ENCODE measurements around the gene IDUA. TPM values are rescaled to one million over a fixed set of nuclear protein-coding genes. Genes with fewer than 3 reads are reported as not detected.

Gene IDUA
- total RNA-seq, 4 donors from 2014 or later = 9.7 to 32.3 (median 25.0) TPM

- H3K27me3 ChIP-seq = no peaks in the 10 kb centered on the region
- peak; percentile 96 to 97 for DNase-seq
- H3K9me3 ChIP-seq = no peaks in the 10 kb centered on the region
- intact Hi-C loops (cut with DNase I) = no loop called here
- TF ChIP-seq POLR2A (IDR thresholded peaks at IDR 0.05) = peak in 1 of 2 donors; percentile 52
- no peak for TF ChIP-seq CTCF (IDR thresholded peaks at IDR 0.05)
- 26 to 28% methylated on average over 14 to 16 of the region's 20 CpGs for WGBS, 2 donors
- H3K27ac ChIP-seq = peak overlapping the region; percentile 86 to 99 (median 96)
- no peaks in the 10 kb centered on the region for H3K36me3 ChIP-seq
- no peak overlapping the region for H3K4me3 ChIP-seq (replicated peaks in 1 of 3)
- peaks cover 70 to 97% of the 10 kb centered on the region in 2 donors for H3K4me1 ChIP-seq
Observed at GRCh38 chr4:1039493-1040343, 52.9 kb downstream of the IDUA start.

- H3K9me3 ChIP-seq = no peaks in the 10 kb centered on the region
- peak overlapping the region; percentile 86 to 99 (median 96) for H3K27ac ChIP-seq
- H3K4me3 ChIP-seq (replicated peaks in 1 of 3) = no peak overlapping the region
- DNase-seq = no peak
- no peak for TF ChIP-seq CTCF (IDR thresholded peaks at IDR 0.05)
- no peak for TF ChIP-seq POLR2A (IDR thresholded peaks at IDR 0.05)
- H3K4me1 ChIP-seq = peaks cover 69 to 93% of the 10 kb centered on the region in 2 donors
- intact Hi-C loops (cut with DNase I) = no loop called here
- H3K27me3 ChIP-seq = no peaks in the 10 kb centered on the region
- no peaks in the 10 kb centered on the region for H3K36me3 ChIP-seq
- WGBS, 2 donors = 62 to 66% methylated on average over 7 to 11 of the region's 21 CpGs
Observed at GRCh38 chr4:1040344-1041146, 53.7 kb downstream of the IDUA start.

GRCh38 chr4:1041147-1041935, 54.5 kb downstream of the IDUA start:
- no peak overlapping the region for H3K4me3 ChIP-seq (replicated peaks in 1 of 3)
- no peak for TF ChIP-seq CTCF (IDR thresholded peaks at IDR 0.05)
- no peak for TF ChIP-seq POLR2A (IDR thresholded peaks at IDR 0.05)
- no peaks in the 10 kb centered on the region for H3K9me3 ChIP-seq
- no peaks in the 10 kb centered on the region for H3K27me3 ChIP-seq
- DNase-seq = peak; percentile 95 to 96
- H3K4me1 ChIP-seq = peaks cover 61 to 85% of the 10 kb centered on the region in 2 donors
- peak overlapping the region; percentile 86 to 99 (median 96) for H3K27ac ChIP-seq
- WGBS, 2 donors = 11 to 18% methylated on average over 14 to 33 of the region's 36 CpGs
- no peaks in the 10 kb centered on the region for H3K36me3 ChIP-seq
- intact Hi-C loops (cut with DNase I) = no loop called here

- Histone ChIP-seq H3K27ac (peak overlapping the region; percentile 80 to 99 (median 86)), H3K36me3 (no peaks in the 10 kb centered on the region), H3K9me3 (no peaks in the 10 kb centered on the region), H3K4me1 (peaks cover 63 to 84% of the 10 kb centered on the region in 2 donors), H3K4me3 (replicated peaks in 1 of 3) (no peak overlapping the region), H3K27me3 (no peaks in the 10 kb centered on the region)
- 20 to 27% methylated on average over 8 of the region's 8 CpGs for WGBS, 2 donors
- TF ChIP-seq POLR2A (IDR thresholded peaks at IDR 0.05) = peak in 1 of 2 donors; percentile 19
- TF ChIP-seq CTCF (IDR thresholded peaks at IDR 0.05) = no peak
- no peak for DNase-seq
- intact Hi-C loops (cut with DNase I) = no loop called here
Observed at GRCh38 chr4:1041936-1042330, 55.1 kb downstream of the IDUA start.
